Trophoblast cell (in vitro differentiated cells and primary cell): Measurements from ENCODE around the gene LRRC41.

ENCODE experiments used
- DNase-seq, 2 donors: peaks; one replicate each; pipeline ENCODE4 v3.0.0-alpha.2; 2016
- H2AFZ ChIP-seq: 2 replicates; pipeline ENCODE4 v1.6.1; 2013; ENCODE audit warnings: low read length, moderate library complexity, mild to moderate bottlenecking; ENCODE audit not compliant: insufficient read depth, poor library complexity
- H2AK5ac ChIP-seq: 2 replicates; pipeline ENCODE4 v1.6.1; 2013; ENCODE audit warnings: mild to moderate bottlenecking, low read length
- H2BK120ac ChIP-seq: 2 replicates; pipeline ENCODE4 v1.6.1; 2013; ENCODE audit warnings: low read length, mild to moderate bottlenecking, moderate library complexity; ENCODE audit not compliant: insufficient read depth, poor library complexity
- H2BK12ac ChIP-seq: 2 replicates; pipeline ENCODE4 v1.6.1; 2013; ENCODE audit warnings: mild to moderate bottlenecking, low read length, moderate library complexity
- H2BK5ac ChIP-seq: 2 replicates; pipeline ENCODE4 v1.6.1; 2013; ENCODE audit warnings: low read length, low read depth, moderate library complexity, mild to moderate bottlenecking; ENCODE audit not compliant: poor library complexity
- H3K14ac ChIP-seq: 2 replicates; pipeline ENCODE4 v1.6.1; 2013; ENCODE audit warnings: mild to moderate bottlenecking, low read length
- H3K18ac ChIP-seq: 2 replicates; pipeline ENCODE4 v1.6.1; 2013; ENCODE audit warnings: mild to moderate bottlenecking, low read length
- H3K23ac ChIP-seq: 2 replicates; pipeline ENCODE4 v1.6.1; 2013; ENCODE audit warnings: low read length
- H3K27ac ChIP-seq: 2 replicates; pipeline ENCODE4 v1.5.1; 2013; ENCODE audit warnings: low read depth, mild to moderate bottlenecking, inconsistent platforms, low read length, moderate library complexity
- H3K27me3 ChIP-seq: 2 replicates; pipeline ENCODE4 v1.6.1; 2013; ENCODE audit warnings: inconsistent platforms, mild to moderate bottlenecking, low read length, moderate library complexity; ENCODE audit not compliant: insufficient read depth
- H3K36me3 ChIP-seq, 2 experiments: 1 replicate in 1 of 2; 2 replicates in 1 of 2; pipeline ENCODE4 v1.6.1; 2013; ENCODE audit warnings: low read length in 2 of 2, mild to moderate bottlenecking in 2 of 2, moderate library complexity in 1 of 2; ENCODE audit not compliant: insufficient read depth in 2 of 2, control insufficient read depth in 1 of 2
- H3K4ac ChIP-seq: 2 replicates; pipeline ENCODE4 v1.6.1; 2013; ENCODE audit warnings: low read depth, mild to moderate bottlenecking, low read length, moderate library complexity
- H3K4me1 ChIP-seq, 2 experiments: 1 replicate in 1 of 2; 2 replicates in 1 of 2; pipeline ENCODE4 v1.6.1; 2013; ENCODE audit warnings: low read length in 2 of 2, mild to moderate bottlenecking in 2 of 2, moderate library complexity in 1 of 2; ENCODE audit not compliant: insufficient read depth in 2 of 2, control insufficient read depth in 1 of 2
- H3K4me2 ChIP-seq: 2 replicates; pipeline ENCODE4 v1.6.1; 2013; ENCODE audit warnings: inconsistent platforms, mild to moderate bottlenecking, low read length, moderate library complexity
- H3K4me3 ChIP-seq: 2 replicates; pipeline ENCODE4 v1.5.1; 2013; ENCODE audit warnings: mild to moderate bottlenecking, low read depth, low read length, inconsistent platforms
- H3K79me1 ChIP-seq: one replicate; pipeline ENCODE4 v1.6.1; 2013; ENCODE audit warnings: low read length
- H3K79me2 ChIP-seq: 2 replicates; pipeline ENCODE4 v1.6.1; 2013; ENCODE audit warnings: low read length, mild to moderate bottlenecking; ENCODE audit not compliant: control insufficient read depth, insufficient read depth, poor library complexity
- H3K9ac ChIP-seq: 2 replicates; pipeline ENCODE4 v1.6.1; 2013; ENCODE audit warnings: mild to moderate bottlenecking, low read length
- H3K9me3 ChIP-seq: 2 replicates; pipeline ENCODE4 v1.6.1; 2013; ENCODE audit warnings: low read depth, mild to moderate bottlenecking, control low read depth, inconsistent platforms, low read length; ENCODE audit not compliant: insufficient read depth
- H4K12ac ChIP-seq: 2 replicates; pipeline ENCODE4 v1.6.1; 2013; ENCODE audit warnings: low read depth, mild to moderate bottlenecking, low read length, moderate library complexity
- H4K8ac ChIP-seq: 2 replicates; pipeline ENCODE4 v1.6.1; 2013; ENCODE audit warnings: low read depth, mild to moderate bottlenecking, low read length, moderate library complexity
- H4K91ac ChIP-seq: one replicate; pipeline ENCODE4 v1.6.1; 2013; ENCODE audit warnings: low read depth, mild to moderate bottlenecking, low read length, moderate library complexity
- WGBS: extraction: QIAGEN DNeasy Blood & Tissue Kit; methylation state at CpG from one replicate; pipeline ENCODE4 v1.1.7; 2013; ENCODE audit warnings: missing lambda C conversion rate; ENCODE audit not compliant: insufficient read length, insufficient coverage; ENCODE audit errors: extremely low coverage; 5-methylcytosine and 5-hydroxymethylcytosine counted together

LRRC41 gene

DNA sequence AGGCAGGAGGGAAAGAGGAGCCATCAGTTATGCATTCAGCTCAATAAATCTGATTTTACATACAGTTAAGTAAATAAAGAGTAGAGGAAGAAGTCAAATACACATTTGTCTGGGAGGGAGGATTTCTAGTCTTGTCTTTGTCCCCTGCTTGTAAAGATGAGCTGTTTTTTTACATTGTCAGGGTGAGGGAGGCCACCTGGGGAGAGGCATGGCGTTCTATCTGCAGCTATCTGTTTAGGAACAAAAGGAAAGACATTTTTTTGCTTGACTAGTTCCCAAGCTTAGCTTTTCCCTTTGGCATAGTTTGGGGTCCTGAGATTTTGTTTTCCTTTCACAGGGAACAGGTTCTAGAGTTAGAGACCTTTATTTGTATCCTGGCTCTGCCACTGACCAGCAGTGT, 40.9 kb downstream of the LRRC41 start:
- Histone ChIP-seq H3K4me3 (no peak overlapping the region), H3K14ac (no peak overlapping the region), H3K9me3 (no peaks in the 10 kb centered on the region), H2AK5ac (no peak overlapping the region), H3K4ac (no peak overlapping the region), H3K9ac (no peak overlapping the region), H3K23ac (no peak overlapping the region), H4K8ac (no peak overlapping the region), H3K4me2 (no peak overlapping the region), H3K79me2 (no peaks in the 10 kb centered on the region), H3K18ac (no peak overlapping the region), H3K36me3 (peaks cover 37 to 65% of the 10 kb centered on the region in 2 experiments), H3K4me1 (no peaks in the 10 kb centered on the region), H4K12ac (no peak overlapping the region), H2AFZ (no peak overlapping the region), H3K79me1 (no peaks in the 10 kb centered on the region), H3K27ac (no peak overlapping the region), H2BK5ac (no peak overlapping the region), H2BK120ac (no peak overlapping the region), H2BK12ac (no peak overlapping the region), H4K91ac (no peak overlapping the region), H3K27me3 (no peaks in the 10 kb centered on the region)
- no peak for DNase-seq
- no CpG with 5 or more reads among the region's 1 CpG for WGBS

DNA sequence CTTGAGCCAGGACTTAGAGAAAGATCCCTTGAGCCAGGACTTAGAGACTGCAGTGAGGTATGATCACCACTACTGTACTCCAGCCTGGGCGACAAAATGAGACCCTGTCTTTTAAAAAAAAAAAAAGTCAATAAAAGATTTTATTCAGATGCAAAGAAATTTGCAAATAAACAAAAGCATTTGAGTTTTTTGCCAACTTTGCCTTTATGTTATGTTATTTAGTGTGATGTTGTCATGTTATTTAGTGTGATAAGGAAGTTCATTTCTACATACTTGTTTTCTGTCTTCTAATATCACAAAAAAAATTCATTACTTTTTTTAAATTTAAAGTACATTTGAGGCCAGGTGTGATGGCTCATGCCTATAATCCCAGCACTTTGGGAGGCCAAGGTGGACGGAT, 46.9 kb downstream of the LRRC41 start:
- H3K27ac ChIP-seq = no peak overlapping the region
- no peak overlapping the region for H3K4me2 ChIP-seq
- no peaks in the 10 kb centered on the region for H3K79me1 ChIP-seq
- no peaks in the 10 kb centered on the region for H3K27me3 ChIP-seq
- no peak overlapping the region for H2AFZ ChIP-seq
- no peak overlapping the region for H4K91ac ChIP-seq
- H2BK12ac ChIP-seq = no peak overlapping the region
- no peak overlapping the region for H3K4ac ChIP-seq
- H3K14ac ChIP-seq = no peak overlapping the region
- H3K4me1 ChIP-seq = no peaks in the 10 kb centered on the region
- H3K79me2 ChIP-seq = no peaks in the 10 kb centered on the region
- no peak overlapping the region for H4K12ac ChIP-seq
- H4K8ac ChIP-seq = no peak overlapping the region
- H3K9ac ChIP-seq = no peak overlapping the region
- H3K18ac ChIP-seq = no peak overlapping the region
- no peak overlapping the region for H2AK5ac ChIP-seq
- no peak overlapping the region for H2BK5ac ChIP-seq
- no CpG with 5 or more reads among the region's 2 CpGs for WGBS
- no peak overlapping the region for H2BK120ac ChIP-seq
- H3K4me3 ChIP-seq = no peak overlapping the region
- DNase-seq = no peak
- no peak overlapping the region for H3K23ac ChIP-seq
- peaks cover 18 to 29% of the 10 kb centered on the region in 2 experiments for H3K36me3 ChIP-seq
- H3K9me3 ChIP-seq = no peaks in the 10 kb centered on the region

DNA sequence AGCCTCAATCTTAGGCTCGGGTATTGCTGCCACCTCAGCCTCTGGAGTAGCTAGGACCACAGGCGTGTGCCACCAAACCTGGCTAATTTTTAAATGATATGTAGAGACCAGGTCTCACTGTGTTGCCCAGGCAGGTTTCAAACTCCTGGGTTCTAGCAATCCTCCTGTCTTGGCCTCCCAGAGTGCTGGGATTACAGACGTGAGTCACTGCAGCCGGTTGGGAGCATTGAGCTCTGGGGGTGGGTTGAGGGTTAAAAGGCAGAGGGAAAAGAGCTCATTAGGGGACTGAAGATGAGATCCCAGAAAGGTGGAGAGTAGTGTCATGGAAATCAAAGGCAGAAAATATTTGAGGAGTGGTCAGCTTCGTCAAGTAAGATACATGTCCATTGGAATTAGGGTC, 48.7 kb downstream of the LRRC41 start:
- H3K27me3 ChIP-seq = no peaks in the 10 kb centered on the region
- no peaks in the 10 kb centered on the region for H3K9me3 ChIP-seq
- H3K4ac ChIP-seq = no peak overlapping the region
- H3K9ac ChIP-seq = no peak overlapping the region
- no peak overlapping the region for H3K18ac ChIP-seq
- no peak overlapping the region for H2BK12ac ChIP-seq
- H3K27ac ChIP-seq = no peak overlapping the region
- no peak overlapping the region for H4K12ac ChIP-seq
- H3K23ac ChIP-seq = no peak overlapping the region
- no CpG with 5 or more reads among the region's 5 CpGs for WGBS
- no peak overlapping the region for H4K91ac ChIP-seq
- no peak for DNase-seq
- peaks cover 8 to 18% of the 10 kb centered on the region in 2 experiments for H3K36me3 ChIP-seq
- no peak overlapping the region for H2AFZ ChIP-seq
- no peak overlapping the region for H2AK5ac ChIP-seq
- H2BK120ac ChIP-seq = no peak overlapping the region
- H3K79me1 ChIP-seq = no peaks in the 10 kb centered on the region
- no peak overlapping the region for H2BK5ac ChIP-seq
- no peak overlapping the region for H3K14ac ChIP-seq
- no peaks in the 10 kb centered on the region for H3K4me1 ChIP-seq
- no peak overlapping the region for H3K4me2 ChIP-seq
- no peaks in the 10 kb centered on the region for H3K79me2 ChIP-seq
- no peak overlapping the region for H3K4me3 ChIP-seq
- no peak overlapping the region for H4K8ac ChIP-seq

DNA sequence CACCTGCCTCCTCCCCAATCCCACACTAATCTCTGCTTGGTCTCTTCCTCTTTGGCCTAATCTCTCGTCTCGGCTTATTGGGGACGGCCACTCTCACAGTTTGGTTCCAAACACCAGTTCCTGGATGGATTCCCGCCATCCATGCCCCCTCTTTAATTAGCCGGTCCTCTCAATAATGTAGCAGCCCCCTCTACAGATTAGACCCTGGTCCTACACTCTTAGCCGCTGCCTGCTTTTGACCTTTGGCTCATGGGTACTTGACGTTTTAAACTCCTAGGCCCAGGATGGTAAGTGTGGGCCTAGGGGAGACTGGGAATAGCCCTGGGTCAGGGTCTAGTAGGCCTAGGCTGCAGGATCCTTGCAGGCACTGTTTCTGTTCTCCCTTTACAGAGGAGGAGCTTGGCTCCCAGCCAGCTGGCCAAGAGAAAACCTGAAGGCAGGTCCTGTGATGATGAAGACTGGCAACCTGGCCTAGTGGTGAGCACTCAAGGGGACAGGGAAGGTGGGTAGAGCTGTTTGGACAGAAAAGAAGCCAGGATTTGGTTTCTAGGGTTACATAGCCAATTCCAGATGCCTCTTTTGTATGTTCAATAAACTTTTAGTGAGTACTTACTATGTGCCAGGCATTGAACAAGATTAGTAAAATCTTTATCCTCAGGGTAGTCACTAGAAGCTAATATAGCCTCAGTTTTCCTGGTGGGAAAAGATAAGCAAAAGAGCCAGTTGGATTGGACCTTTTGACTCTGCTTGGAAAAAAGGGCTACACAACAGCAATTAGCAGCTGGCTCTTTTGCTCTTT, 55.1 kb downstream of the LRRC41 start:
- DNase-seq = no peak

More for the DNA sequence above, 55.1 kb downstream of the LRRC41 start:
- Histone ChIP-seq H3K14ac (no peak overlapping the region), H4K8ac (no peak overlapping the region), H3K4me2 (peak overlapping the region; percentile 85), H2BK120ac (no peak overlapping the region), H3K79me2 (peaks cover 4% of the 10 kb centered on the region), H2AK5ac (no peak overlapping the region), H2AFZ (peak overlapping the region; percentile 46), H3K27ac (no peak overlapping the region), H2BK5ac (no peak overlapping the region), H3K36me3 (peaks cover 6 to 14% of the 10 kb centered on the region in 2 experiments), H4K91ac (no peak overlapping the region), H2BK12ac (no peak overlapping the region), H3K4ac (peak overlapping the region; percentile 0), H4K12ac (peak overlapping the region; percentile 13), H3K18ac (no peak overlapping the region), H3K23ac (peak overlapping the region; percentile 86), H3K9me3 (peaks cover 2% of the 10 kb centered on the region), H3K9ac (peak overlapping the region; percentile 86), H3K27me3 (no peaks in the 10 kb centered on the region), H3K4me1 (peaks cover 4 to 14% of the 10 kb centered on the region in 2 experiments), H3K79me1 (peaks cover 4% of the 10 kb centered on the region), H3K4me3 (peak overlapping the region; percentile 80)
- no CpG with 5 or more reads among the region's 7 CpGs for WGBS
